ENCODE results near the gene IGF2BP2. TPM values are rescaled to one million over a fixed set of nuclear protein-coding genes. Genes with fewer than 3 reads are reported as not detected.

Gene IGF2BP2
- polyA plus RNA-seq (2013, experiment 1 of 4): 186 TPM
- polyA plus RNA-seq (2013, experiment 2 of 4): 200 TPM
- 157 TPM for polyA plus RNA-seq (2013, experiment 3 of 4)
- 173 TPM for polyA plus RNA-seq (2013, experiment 4 of 4)

GRCh38 chr3:185825006-185825638 is at the start of gene IGF2BP2:
TSS of gene IGF2BP2 (minus strand) at chr3:185825042. CDS start at chr3:185824960, 82 bp downstream.
- Histone ChIP-seq H3K27me3 (ENCODE audit: control insufficient read depth, insufficient read depth, low read length, poor library complexity, severe bottlenecking) (no peaks in the 10 kb centered on the region), H3K27ac (ENCODE audit: insufficient read depth, low read depth, low read length, poor library complexity, severe bottlenecking) (peak within 1 kb of the TSS; percentile 92), H3K4me1 (ENCODE audit: control insufficient read depth, insufficient read depth, low read length) (peaks cover 9% of the 10 kb centered on the region), H3K36me3 (ENCODE audit: control insufficient read depth, insufficient read depth, low read length) (peaks cover 12% of the 10 kb centered on the region), H3K9me3 (ENCODE audit: control insufficient read depth, low read length) (no peaks in the 10 kb centered on the region), H3K4me3 (ENCODE audit: insufficient read depth, low read depth, low read length) (peak within 1 kb of the TSS; percentile 88)
- WGBS, 2 experiments: 0 to 1% methylated on average over 87 to 90 of the region's 96 CpGs

GRCh38 chr3:185874119-185874518 is 49.3 kb upstream of the IGF2BP2 start:
- no peak overlapping the region for H3K4me3 ChIP-seq (ENCODE audit: insufficient read depth, low read depth, low read length)
- H3K36me3 ChIP-seq (ENCODE audit: control insufficient read depth, insufficient read depth, low read length): no peaks in the 10 kb centered on the region
- H3K27me3 ChIP-seq (ENCODE audit: control insufficient read depth, insufficient read depth, low read length, poor library complexity, severe bottlenecking): no peaks in the 10 kb centered on the region
- H3K27ac ChIP-seq (ENCODE audit: insufficient read depth, low read depth, low read length, poor library complexity, severe bottlenecking): no peak overlapping the region
- no peaks in the 10 kb centered on the region for H3K9me3 ChIP-seq (ENCODE audit: control insufficient read depth, low read length)
- 82 to 88% methylated on average over 9 of the region's 9 CpGs for WGBS, 2 experiments
- no peaks in the 10 kb centered on the region for H3K4me1 ChIP-seq (ENCODE audit: control insufficient read depth, insufficient read depth, low read length)

- H3K36me3 ChIP-seq (ENCODE audit: control insufficient read depth, insufficient read depth, low read length): no peaks in the 10 kb centered on the region
- no peak overlapping the region for H3K4me3 ChIP-seq (ENCODE audit: insufficient read depth, low read depth, low read length)
- H3K27me3 ChIP-seq (ENCODE audit: control insufficient read depth, insufficient read depth, low read length, poor library complexity, severe bottlenecking): no peaks in the 10 kb centered on the region
- 89 to 93% methylated on average over 2 of the region's 2 CpGs for WGBS, 2 experiments
- no peak overlapping the region for H3K27ac ChIP-seq (ENCODE audit: insufficient read depth, low read depth, low read length, poor library complexity, severe bottlenecking)
- H3K4me1 ChIP-seq (ENCODE audit: control insufficient read depth, insufficient read depth, low read length): no peaks in the 10 kb centered on the region
- H3K9me3 ChIP-seq (ENCODE audit: control insufficient read depth, low read length): no peaks in the 10 kb centered on the region
These were observed 42.8 kb upstream of the IGF2BP2 start for GRCh38 chr3:185867650-185868049.

GRCh38 chr3:185866995-185867394 is 42.2 kb upstream of the IGF2BP2 start:
- Histone ChIP-seq H3K9me3 (ENCODE audit: control insufficient read depth, low read length) (no peaks in the 10 kb centered on the region), H3K27ac (ENCODE audit: insufficient read depth, low read depth, low read length, poor library complexity, severe bottlenecking) (no peak overlapping the region), H3K27me3 (ENCODE audit: control insufficient read depth, insufficient read depth, low read length, poor library complexity, severe bottlenecking) (no peaks in the 10 kb centered on the region), H3K36me3 (ENCODE audit: control insufficient read depth, insufficient read depth, low read length) (no peaks in the 10 kb centered on the region), H3K4me3 (ENCODE audit: insufficient read depth, low read depth, low read length) (no peak overlapping the region), H3K4me1 (ENCODE audit: control insufficient read depth, insufficient read depth, low read length) (no peaks in the 10 kb centered on the region)

- WGBS, 2 experiments: 75 to 84% methylated on average over 1 of the region's 1 CpG
- Histone ChIP-seq H3K4me1 (ENCODE audit: control insufficient read depth, insufficient read depth, low read length) (no peaks in the 10 kb centered on the region), H3K9me3 (ENCODE audit: control insufficient read depth, low read length) (no peaks in the 10 kb centered on the region), H3K27me3 (ENCODE audit: control insufficient read depth, insufficient read depth, low read length, poor library complexity, severe bottlenecking) (no peaks in the 10 kb centered on the region), H3K36me3 (ENCODE audit: control insufficient read depth, insufficient read depth, low read length) (no peaks in the 10 kb centered on the region), H3K4me3 (ENCODE audit: insufficient read depth, low read depth, low read length) (no peak overlapping the region), H3K27ac (ENCODE audit: insufficient read depth, low read depth, low read length, poor library complexity, severe bottlenecking) (no peak overlapping the region)
These were observed 41.7 kb upstream of the IGF2BP2 start for GRCh38 chr3:185866555-185866954.

GRCh38 chr3:185865247-185865646 is 40.4 kb upstream of the IGF2BP2 start:
- no peaks in the 10 kb centered on the region for H3K4me1 ChIP-seq (ENCODE audit: control insufficient read depth, insufficient read depth, low read length)
- H3K4me3 ChIP-seq (ENCODE audit: insufficient read depth, low read depth, low read length): no peak overlapping the region
- H3K36me3 ChIP-seq (ENCODE audit: control insufficient read depth, insufficient read depth, low read length): no peaks in the 10 kb centered on the region
- WGBS, 2 experiments: 48% methylated on average over 1 of the region's 1 CpG
- H3K27ac ChIP-seq (ENCODE audit: insufficient read depth, low read depth, low read length, poor library complexity, severe bottlenecking): no peak overlapping the region
- no peaks in the 10 kb centered on the region for H3K9me3 ChIP-seq (ENCODE audit: control insufficient read depth, low read length)
- no peaks in the 10 kb centered on the region for H3K27me3 ChIP-seq (ENCODE audit: control insufficient read depth, insufficient read depth, low read length, poor library complexity, severe bottlenecking)

GRCh38 chr3:185864767-185865166 is 39.9 kb upstream of the IGF2BP2 start:
- H3K27ac ChIP-seq (ENCODE audit: insufficient read depth, low read depth, low read length, poor library complexity, severe bottlenecking): no peak overlapping the region
- WGBS, 2 experiments: 95 to 97% methylated on average over 3 of the region's 3 CpGs
- H3K36me3 ChIP-seq (ENCODE audit: control insufficient read depth, insufficient read depth, low read length): no peaks in the 10 kb centered on the region

GRCh38 chr3:185862920-185863319 is 38.1 kb upstream of the IGF2BP2 start:
- Histone ChIP-seq H3K27ac (ENCODE audit: insufficient read depth, low read depth, low read length, poor library complexity, severe bottlenecking) (no peak overlapping the region), H3K4me3 (ENCODE audit: insufficient read depth, low read depth, low read length) (no peak overlapping the region)
- 100% methylated on average over 1 of the region's 4 CpGs; no CpG with 5 or more reads in 1 of the 2 experiments for WGBS, 2 experiments

More at GRCh38 chr3:185864767-185865166, 39.9 kb upstream of the IGF2BP2 start:
- H3K27me3 ChIP-seq (ENCODE audit: control insufficient read depth, insufficient read depth, low read length, poor library complexity, severe bottlenecking): no peaks in the 10 kb centered on the region
- no peaks in the 10 kb centered on the region for H3K9me3 ChIP-seq (ENCODE audit: control insufficient read depth, low read length)
- no peak overlapping the region for H3K4me3 ChIP-seq (ENCODE audit: insufficient read depth, low read depth, low read length)
- no peaks in the 10 kb centered on the region for H3K4me1 ChIP-seq (ENCODE audit: control insufficient read depth, insufficient read depth, low read length)

GRCh38 chr3:185859294-185859972 is 34.6 kb upstream of the IGF2BP2 start:
- Histone ChIP-seq H3K27me3 (ENCODE audit: control insufficient read depth, insufficient read depth, low read length, poor library complexity, severe bottlenecking) (no peaks in the 10 kb centered on the region), H3K27ac (ENCODE audit: insufficient read depth, low read depth, low read length, poor library complexity, severe bottlenecking) (no peak overlapping the region), H3K4me3 (ENCODE audit: insufficient read depth, low read depth, low read length) (no peak overlapping the region), H3K9me3 (ENCODE audit: control insufficient read depth, low read length) (no peaks in the 10 kb centered on the region), H3K4me1 (ENCODE audit: control insufficient read depth, insufficient read depth, low read length) (no peaks in the 10 kb centered on the region), H3K36me3 (ENCODE audit: control insufficient read depth, insufficient read depth, low read length) (no peaks in the 10 kb centered on the region)
- 92% methylated on average over 4 of the region's 4 CpGs for WGBS, 2 experiments

More at GRCh38 chr3:185862920-185863319, 38.1 kb upstream of the IGF2BP2 start:
- H3K36me3 ChIP-seq (ENCODE audit: control insufficient read depth, insufficient read depth, low read length): no peaks in the 10 kb centered on the region
- H3K27me3 ChIP-seq (ENCODE audit: control insufficient read depth, insufficient read depth, low read length, poor library complexity, severe bottlenecking): no peaks in the 10 kb centered on the region
- no peaks in the 10 kb centered on the region for H3K4me1 ChIP-seq (ENCODE audit: control insufficient read depth, insufficient read depth, low read length)
- no peaks in the 10 kb centered on the region for H3K9me3 ChIP-seq (ENCODE audit: control insufficient read depth, low read length)

- no peaks in the 10 kb centered on the region for H3K9me3 ChIP-seq (ENCODE audit: control insufficient read depth, low read length)
- no peak overlapping the region for H3K4me3 ChIP-seq (ENCODE audit: insufficient read depth, low read depth, low read length)
- no peaks in the 10 kb centered on the region for H3K36me3 ChIP-seq (ENCODE audit: control insufficient read depth, insufficient read depth, low read length)
- WGBS, 2 experiments: 86 to 87% methylated on average over 7 of the region's 8 CpGs
- H3K27me3 ChIP-seq (ENCODE audit: control insufficient read depth, insufficient read depth, low read length, poor library complexity, severe bottlenecking): no peaks in the 10 kb centered on the region
- H3K27ac ChIP-seq (ENCODE audit: insufficient read depth, low read depth, low read length, poor library complexity, severe bottlenecking): no peak overlapping the region
- no peaks in the 10 kb centered on the region for H3K4me1 ChIP-seq (ENCODE audit: control insufficient read depth, insufficient read depth, low read length)
These were observed 33.8 kb upstream of the IGF2BP2 start for GRCh38 chr3:185858502-185859225.

Measured in ectodermal cell (in vitro differentiated cells).